Mesodermal cell (in vitro differentiated cells): ENCODE results near the gene HLCS.
A peak's percentile ranks its signal among the peaks of the same experiment; 100 is the strongest.
"Not testable (repeated sequence)": the region's sequence is repeated elsewhere in the genome, so short reads cannot be mapped to it uniquely, and the experiment has no call there.

Source experiments
- H3K27ac ChIP-seq: 2 replicates; pipeline ENCODE4 v1.7.0; 2013; ENCODE audit warnings: mild to moderate bottlenecking, low read depth, low read length, moderate library complexity; ENCODE audit not compliant: severe bottlenecking
- H3K36me3 ChIP-seq: 2 replicates; pipeline ENCODE4 v1.7.1; 2013; ENCODE audit warnings: mild to moderate bottlenecking, low read length, moderate library complexity; ENCODE audit not compliant: control insufficient read depth, insufficient read depth
- H3K4me1 ChIP-seq: one replicate; pipeline ENCODE4 v1.7.1; 2013; ENCODE audit warnings: mild to moderate bottlenecking, low read length; ENCODE audit not compliant: insufficient read depth, control insufficient read depth, poor library complexity, severe bottlenecking
- H3K4me3 ChIP-seq: 2 replicates; pipeline ENCODE4 v1.7.0; 2013; ENCODE audit warnings: low read length, control low read depth, mild to moderate bottlenecking; ENCODE audit not compliant: insufficient read depth, poor library complexity, severe bottlenecking; ENCODE audit errors: extremely low read depth
- H3K9me3 ChIP-seq: 2 replicates; pipeline ENCODE4 v1.7.1; 2013; ENCODE audit warnings: mild to moderate bottlenecking, low read length, moderate library complexity; ENCODE audit not compliant: control insufficient read depth
- WGBS, 2 experiments: methylation state at CpG; one replicate each; pipeline ENCODE4 v1.1.5; 2013; ENCODE audit warnings: missing lambda C conversion rate in 2 of 2; ENCODE audit not compliant: insufficient coverage in 2 of 2; 5-methylcytosine and 5-hydroxymethylcytosine counted together

The HLCS gene

GRCh38 chr21:36966821-36967768 lies 626 bp upstream of the HLCS start:
- 27 to 71% methylated on average over 4 to 15 of the region's 34 CpGs for WGBS, 2 experiments
- Histone ChIP-seq H3K36me3 (peaks cover 12% of the 10 kb centered on the region), H3K4me3 (peak overlapping the region; percentile 56), H3K4me1 (peaks cover 10% of the 10 kb centered on the region), H3K27ac (peak overlapping the region; percentile 36), H3K9me3 (no peaks in the 10 kb centered on the region)

- no peak overlapping the region for H3K27ac ChIP-seq
- WGBS, 2 experiments, result 10 to 77% methylated on average over 3 to 5 of the region's 10 CpGs
- peaks cover 21% of the 10 kb centered on the region for H3K36me3 ChIP-seq
- H3K9me3 ChIP-seq, result no peaks in the 10 kb centered on the region
- peak overlapping the region; percentile 56 for H3K4me3 ChIP-seq
- H3K4me1 ChIP-seq, result peaks cover 10% of the 10 kb centered on the region
Observed at GRCh38 chr21:36965720-36966065, 776 bp downstream of the HLCS start.

- Histone ChIP-seq H3K27ac (no peak overlapping the region), H3K9me3 (no peaks in the 10 kb centered on the region), H3K36me3 (peaks cover 26% of the 10 kb centered on the region), H3K4me1 (peaks cover 10% of the 10 kb centered on the region), H3K4me3 (peak overlapping the region; percentile 56)
- 86 to 91% methylated on average over 7 of the region's 8 CpGs for whole genome bisulfite sequencing, 2 experiments
Observed at GRCh38 chr21:36964827-36965719, 1.4 kb downstream of the HLCS start.

GRCh38 chr21:36964398-36964797 lies 2.1 kb downstream of the HLCS start:
- Histone ChIP-seq H3K4me1 (peaks cover 10% of the 10 kb centered on the region), H3K4me3 (no peak overlapping the region), H3K36me3 (peaks cover 29% of the 10 kb centered on the region), H3K9me3 (no peaks in the 10 kb centered on the region), H3K27ac (no peak overlapping the region)
- 86 to 100% methylated on average over 2 of the region's 4 CpGs for WGBS, 2 experiments

- Histone ChIP-seq H3K36me3 (peaks cover 22% of the 10 kb centered on the region), H3K9me3 (no peaks in the 10 kb centered on the region)
- 90 to 92% methylated on average over 8 to 9 of the region's 11 CpGs for WGBS, 2 experiments
Observed at GRCh38 chr21:36962098-36962780, 4.2 kb downstream of the HLCS start.

GRCh38 chr21:36960676-36961284 lies 5.7 kb downstream of the HLCS start:
- WGBS, 2 experiments, result 81 to 94% methylated on average over 3 to 4 of the region's 8 CpGs
- peaks cover 25% of the 10 kb centered on the region for H3K36me3 ChIP-seq
- H3K4me1 ChIP-seq, result peaks cover 10% of the 10 kb centered on the region
- no peaks in the 10 kb centered on the region for H3K9me3 ChIP-seq
- no peak overlapping the region for H3K27ac ChIP-seq
- no peak overlapping the region for H3K4me3 ChIP-seq

More at GRCh38 chr21:36962098-36962780, 4.2 kb downstream of the HLCS start:
- H3K4me1 ChIP-seq, result peaks cover 10% of the 10 kb centered on the region
- H3K4me3 ChIP-seq, result no peak overlapping the region
- no peak overlapping the region for H3K27ac ChIP-seq

- H3K27ac ChIP-seq, result no peak overlapping the region
- no peak overlapping the region for H3K4me3 ChIP-seq
- H3K4me1 ChIP-seq, result peaks cover 10% of the 10 kb centered on the region
- WGBS, 2 experiments, result 82 to 92% methylated on average over 14 to 16 of the region's 17 CpGs
- H3K36me3 ChIP-seq, result peaks cover 25% of the 10 kb centered on the region
- H3K9me3 ChIP-seq, result no peaks in the 10 kb centered on the region
Observed at GRCh38 chr21:36959020-36959835, 7.2 kb downstream of the HLCS start.

GRCh38 chr21:36955783-36956182 lies 10.7 kb downstream of the HLCS start:
- no peaks in the 10 kb centered on the region for H3K9me3 ChIP-seq
- WGBS, 2 experiments, result 100% methylated on average over 1 of the region's 4 CpGs; no CpG with 5 or more reads in 1 of the 2 experiments
- H3K27ac ChIP-seq, result no peak overlapping the region
- H3K36me3 ChIP-seq, result peaks cover 29% of the 10 kb centered on the region
- no peaks in the 10 kb centered on the region for H3K4me1 ChIP-seq
- H3K4me3 ChIP-seq, result no peak overlapping the region

- H3K27ac ChIP-seq, H3K9me3 ChIP-seq, H3K4me1 ChIP-seq, H3K4me3 ChIP-seq: not testable (repeated sequence)
- peaks cover 18% of the 10 kb centered on the region for H3K36me3 ChIP-seq
- 78 to 91% methylated on average over 8 to 10 of the region's 12 CpGs for WGBS, 2 experiments
Observed at GRCh38 chr21:36952331-36952730, 14.1 kb downstream of the HLCS start.
